ENCODE data around the gene MOB3C.
"Not testable (repeated sequence)": the region's sequence is repeated elsewhere in the genome, so short reads cannot be mapped to it uniquely, and the experiment has no call there.

GRCh38 chr1:46662919-46663318 is 46.3 kb upstream of the MOB3C start:
- not testable (repeated sequence) for TF ChIP-seq CTCF, POLR2A (IDR thresholded peaks at IDR 0.05)

Data from vagina (tissue), 2 donors.